ENCODE measurements around the gene SLC6A18. TPM values are rescaled to one million over a fixed set of nuclear protein-coding genes. Genes with fewer than 3 reads are reported as not detected.

Gene SLC6A18
- total and polyA plus RNA-seq, 9 of the 15 experiments (the other 6 are each of a cell fraction or from before 2014, with no cell fraction given): not detected

GRCh38 chr5:1204693-1205242 is 20.4 kb upstream of the SLC6A18 start (continued):
- TF ChIP-seq ATF2 (CRISPR knock-in tag; IDR thresholded peaks at IDR 0.05): no peak
- TF ChIP-seq KDM4B (IDR thresholded peaks at IDR 0.05; ENCODE audit: borderline replicate concordance in 2 of 2, low read depth in 1 of 2): no peak
- TF ChIP-seq ETS1 (conservative IDR thresholded peaks at IDR 0.05; ENCODE audit: control insufficient read depth, low read depth, low read length): no peak
- TF ChIP-seq RBM14 (IDR thresholded peaks at IDR 0.05; ENCODE audit: borderline replicate concordance, insufficient read depth, low read depth, low read length): no peak
- no peak for TF ChIP-seq HNRNPLL (IDR thresholded peaks at IDR 0.05; ENCODE audit: low read depth, low read length, poor library complexity, severe bottlenecking)
- TF ChIP-seq ZKSCAN1 (IDR thresholded peaks at IDR 0.05; ENCODE audit: low read depth, low read length): no peak
- no peak for TF ChIP-seq HOMEZ (CRISPR knock-in tag; IDR thresholded peaks at IDR 0.05)
- no peak for TF ChIP-seq RBFOX2 (IDR thresholded peaks at IDR 0.05; ENCODE audit: low read depth, low read length)
- TF ChIP-seq MITF (IDR thresholded peaks at IDR 0.05): no peak
- TF ChIP-seq HBP1 (CRISPR knock-in tag; IDR thresholded peaks at IDR 0.05): no peak
- TF ChIP-seq XRCC3 (IDR thresholded peaks at IDR 0.05): no peak
- no peak for TF ChIP-seq EGR1 (conservative IDR thresholded peaks at IDR 0.05)
- TF ChIP-seq HSF4 (CRISPR knock-in tag; IDR thresholded peaks at IDR 0.05; ENCODE audit: borderline replicate concordance): no peak
- no peak for TF ChIP-seq PPARD (CRISPR knock-in tag; IDR thresholded peaks at IDR 0.05)
- TF ChIP-seq RNF219 (CRISPR knock-in tag; IDR thresholded peaks at IDR 0.05): no peak
- no peak for TF ChIP-seq HCFC1 (IDR thresholded peaks at IDR 0.05; ENCODE audit: low read depth, low read length)

Measured in K562 (cell line).